Endometrial microvascular endothelial cells (primary cell): ENCODE data around the gene FHIP1A. TPM values are rescaled to one million over a fixed set of nuclear protein-coding genes. Genes with fewer than 3 reads are reported as not detected.
"Not testable (repeated sequence)": the region's sequence is repeated elsewhere in the genome, so short reads cannot be mapped to it uniquely, and the experiment has no call there.

Experiments used
- in situ Hi-C: cut with HindIII; loops from 2 replicates; pipeline ENCODE4 v1.10.0; 2017; ENCODE audit warnings: low sequenced_read_pairs, low pct_unique_long_range_greater_than_20kb; ENCODE audit errors: inconsistent ontology term
- total RNA-seq: library from RNA; depleted of rRNA; stranded (reverse); fragments of >200 nt; gene quantifications from one replicate; pipeline ENCODE4 v1.2.3, GENCODE V29; 2015; ENCODE audit errors: inconsistent ontology term

Gene FHIP1A
- total RNA-seq: 0.46 TPM

- in situ Hi-C loops: no loop called here
Measured at GRCh38 chr4:151408630-151409469, at the start of gene FHIP1A. Gene FHIP1A (plus strand): TSS chr4:151409176. CDS start chr4:151566260, 157,084 bp downstream.

GRCh38 chr4:151359576-151359975 is 49.4 kb upstream of the FHIP1A start:
- in situ Hi-C loops: no loop called here

- in situ Hi-C loops: no loop called here
Measured at GRCh38 chr4:151361126-151361525, 47.9 kb upstream of the FHIP1A start.

- in situ Hi-C loops: no loop called here
Measured at GRCh38 chr4:151361966-151362365, 47.0 kb upstream of the FHIP1A start.

- in situ Hi-C loops: no loop called here
Measured at GRCh38 chr4:151362404-151363164, 46.4 kb upstream of the FHIP1A start.

GRCh38 chr4:151376540-151376939 is 32.4 kb upstream of the FHIP1A start:
- in situ Hi-C loops: no loop called here

- in situ Hi-C loops: no loop called here
Measured at GRCh38 chr4:151389311-151389710, 19.7 kb upstream of the FHIP1A start.

- in situ Hi-C loops: not testable (repeated sequence)
Measured at GRCh38 chr4:151389799-151390198, 19.2 kb upstream of the FHIP1A start.

- in situ Hi-C loops: no loop called here
Measured at GRCh38 chr4:151395873-151396272, 13.1 kb upstream of the FHIP1A start.

- in situ Hi-C loops: no loop called here
Measured at GRCh38 chr4:151400343-151400742, 8.6 kb upstream of the FHIP1A start.

GRCh38 chr4:151401739-151402138 is 7.2 kb upstream of the FHIP1A start:
- in situ Hi-C loops: no loop called here

GRCh38 chr4:151402145-151402865 is 6.7 kb upstream of the FHIP1A start:
- in situ Hi-C loops: no loop called here

GRCh38 chr4:151403656-151404055 is 5.3 kb upstream of the FHIP1A start:
- in situ Hi-C loops: no loop called here

- in situ Hi-C loops: not testable (repeated sequence)
Measured at GRCh38 chr4:151404802-151405201, 4.2 kb upstream of the FHIP1A start.

GRCh38 chr4:151407018-151407417 is 2.0 kb upstream of the FHIP1A start:
- in situ Hi-C loops: no loop called here

GRCh38 chr4:151407466-151408379 is 1.3 kb upstream of the FHIP1A start:
- in situ Hi-C loops: no loop called here

GRCh38 chr4:151408380-151408629 is 671 bp upstream of the FHIP1A start:
- in situ Hi-C loops: no loop called here

GRCh38 chr4:151409470-151410313 is 716 bp downstream of the FHIP1A start:
- in situ Hi-C loops: no loop called here
